Body of pancreas (tissue), 4 donors: Measurements from ENCODE around the gene OR6V1. TPM values are rescaled to one million over a fixed set of nuclear protein-coding genes. Genes with fewer than 3 reads are reported as not detected.

Experiments used
- ATAC-seq: fragments of 150-250 bp; one replicate; pipeline ENCODE4 v1.9.1; 2016
- DNase-seq, 4 donors: peaks; one replicate each; pipeline ENCODE4 v3.0.0-alpha.2; 2019
- H3K27ac ChIP-seq, 4 donors: fragments of 200-600 bp; sonication (generic); 1 replicate in 3 of 4; 2 replicates in 1 of 4; pipeline versions ENCODE4 v1.5.1 to v1.6.1; 2016 to 2019; ENCODE audit warnings: mild to moderate bottlenecking in 1 of 4, mixed read lengths in 1 of 4, moderate library complexity in 1 of 4
- H3K27me3 ChIP-seq, 2 donors: fragments of 200-600 bp; sonication (generic); one replicate each; pipeline ENCODE4 v1.6.0; 2016; ENCODE audit warnings: mild to moderate bottlenecking in 1 of 2
- H3K36me3 ChIP-seq, 2 donors: fragments of 200-600 bp; sonication (generic); replicated peaks in 1 of 2; 2 replicates each; pipeline ENCODE4 v1.5.1; 2016; ENCODE audit warnings: low read depth in 2 of 2; ENCODE audit not compliant: insufficient read depth in 1 of 2
- H3K4me1 ChIP-seq: fragments of 200-600 bp; sonication (generic); one replicate; pipeline ENCODE4 v1.6.0; 2016
- H3K4me3 ChIP-seq, 2 donors: fragments of 200-600 bp; sonication (generic); 1 replicate in 1 of 2; 2 replicates in 1 of 2; pipeline ENCODE4 v1.5.1; 2016 to 2019
- H3K9me3 ChIP-seq, 3 donors: fragments of 200-600 bp; sonication (generic); 1 replicate in 2 of 3; 2 replicates in 1 of 3; pipeline ENCODE4 v1.5.1; 2016
- CTCF ChIP-seq, 7 experiments: fragments of 450-650 bp in 4 of 7; fragments of 200-600 bp in 3 of 7; sonication (generic) in 3 of 7; IDR thresholded peaks; one replicate each; pipeline ENCODE4 v1.5.1; 2016 to 2019; ENCODE audit warnings: antibody characterized with exemption in 7 of 7
- POLR2A ChIP-seq, 3 donors: fragments of 450-650 bp; IDR thresholded peaks; one replicate each; pipeline ENCODE4 v1.6.1; 2016; ENCODE audit warnings: antibody characterized with exemption in 3 of 3, mild to moderate bottlenecking in 2 of 3
- WGBS, 2 donors: methylation state at CpG; one replicate each; pipeline ENCODE4 v1.1.5; 2017; 5-methylcytosine and 5-hydroxymethylcytosine counted together
- intact Hi-C: fragments of 100-400 bp; cut with DNase I; formaldehyde crosslinking; loops from one replicate; pipeline ENCODE4 v1.15.1; 2023
- total RNA-seq, 2 donors: library from RNA; depleted of rRNA; stranded (reverse); fragments of >200 nt; gene quantifications; one replicate each; pipeline ENCODE4 v1.1.0, GENCODE V29; 2016

Gene OR6V1
- total RNA-seq, 2 donors from 2014 or later: not detected

- DNase-seq: no peak
- H3K4me1 ChIP-seq: no peaks in the 10 kb centered on the region
- no peak for ATAC-seq
- no peak for TF ChIP-seq POLR2A (IDR thresholded peaks at IDR 0.05)
- TF ChIP-seq CTCF (IDR thresholded peaks at IDR 0.05): no peak
- intact Hi-C loops: no loop called here
- H3K4me3 ChIP-seq: no peak overlapping the region
- H3K27me3 ChIP-seq: no peaks in the 10 kb centered on the region
- H3K36me3 ChIP-seq: no peaks in the 10 kb centered on the region
- no peaks in the 10 kb centered on the region for H3K9me3 ChIP-seq
- no peak overlapping the region for H3K27ac ChIP-seq
Measured at GRCh38 chr7:143023047-143023446, 29.1 kb upstream of the OR6V1 start.

- TF ChIP-seq CTCF (IDR thresholded peaks at IDR 0.05): no peak
- TF ChIP-seq POLR2A (IDR thresholded peaks at IDR 0.05): no peak
- Histone ChIP-seq H3K27me3 (no peaks in the 10 kb centered on the region), H3K36me3 (no peaks in the 10 kb centered on the region), H3K4me3 (no peak overlapping the region), H3K9me3 (no peaks in the 10 kb centered on the region), H3K4me1 (no peaks in the 10 kb centered on the region), H3K27ac (no peak overlapping the region)
- DNase-seq: no peak
- WGBS, 2 donors: 67 to 79% methylated on average over 2 of the region's 2 CpGs
- intact Hi-C loops: no loop called here
- ATAC-seq: no peak
Measured at GRCh38 chr7:143025371-143025770, 26.8 kb upstream of the OR6V1 start.

GRCh38 chr7:143027032-143027431, 25.1 kb upstream of the OR6V1 start, which contains the start of gene OR9A2:
TSS of gene OR9A2 (minus strand) at chr7:143027132. CDS start at chr7:143027132, 0 bp downstream.
- no peak within 1 kb of the TSS for H3K4me3 ChIP-seq
- WGBS, 2 donors: 87 to 89% methylated on average over 1 of the region's 1 CpG
- no peak for TF ChIP-seq CTCF (IDR thresholded peaks at IDR 0.05)
- no peak for TF ChIP-seq POLR2A (IDR thresholded peaks at IDR 0.05)
- no peaks in the 10 kb centered on the region for H3K27me3 ChIP-seq
- H3K27ac ChIP-seq: no peak within 1 kb of the TSS
- no peak for ATAC-seq
- no peaks in the 10 kb centered on the region for H3K36me3 ChIP-seq
- H3K4me1 ChIP-seq: no peaks in the 10 kb centered on the region
- no peaks in the 10 kb centered on the region for H3K9me3 ChIP-seq
- intact Hi-C loops: no loop called here
- no peak for DNase-seq

GRCh38 chr7:143027683-143028082, 24.5 kb upstream of the OR6V1 start:
- H3K4me3 ChIP-seq: no peak overlapping the region
- TF ChIP-seq CTCF (IDR thresholded peaks at IDR 0.05) (no peak), POLR2A (IDR thresholded peaks at IDR 0.05) (no peak)
- no peaks in the 10 kb centered on the region for H3K4me1 ChIP-seq
- ATAC-seq: no peak
- no peak for DNase-seq
- H3K36me3 ChIP-seq: no peaks in the 10 kb centered on the region
- intact Hi-C loops: no loop called here
- WGBS, 2 donors: 93 to 95% methylated on average over 2 of the region's 2 CpGs
- no peaks in the 10 kb centered on the region for H3K9me3 ChIP-seq
- H3K27me3 ChIP-seq: no peaks in the 10 kb centered on the region
- no peak overlapping the region for H3K27ac ChIP-seq

GRCh38 chr7:143038635-143039034, 13.5 kb upstream of the OR6V1 start:
- Histone ChIP-seq H3K4me1 (peaks cover 10% of the 10 kb centered on the region), H3K4me3 (no peak overlapping the region), H3K9me3 (no peaks in the 10 kb centered on the region), H3K36me3 (no peaks in the 10 kb centered on the region), H3K27ac (no peak overlapping the region), H3K27me3 (no peaks in the 10 kb centered on the region)
- ATAC-seq (no peak), DNase-seq (no peak)
- intact Hi-C loops: no loop called here
- no peak for TF ChIP-seq POLR2A (IDR thresholded peaks at IDR 0.05)
- TF ChIP-seq CTCF (IDR thresholded peaks at IDR 0.05): no peak
- 77 to 91% methylated on average over 5 of the region's 5 CpGs for WGBS, 2 donors
